GM12878 (cell line): ENCODE results near the gene ODC1.

Experiments
- BMI1 ChIP-seq: fragments of 450-650 bp; IDR thresholded peaks from 2 replicates; pipeline ENCODE4 v1.6.1; 2016; ENCODE audit warnings: mild to moderate bottlenecking, moderate library complexity, borderline replicate concordance
- EZH2 ChIP-seq: IDR thresholded peaks from 2 replicates; pipeline ENCODE4 v1.6.1; 2012; ENCODE audit warnings: low read depth, mild to moderate bottlenecking, control low read depth, inconsistent platforms, low read length, borderline replicate concordance; ENCODE audit not compliant: control insufficient read depth
- POLR2A ChIP-seq: IDR thresholded peaks from 2 replicates; pipeline ENCODE4 v1.6.1; 2011; ENCODE audit warnings: low read depth, mild to moderate bottlenecking, low read length
- POLR2AphosphoS5 ChIP-seq: IDR thresholded peaks from 2 replicates; pipeline ENCODE4 v1.6.1; 2011; ENCODE audit warnings: mild to moderate bottlenecking, low read length, inconsistent platforms
- TAF1 ChIP-seq: IDR thresholded peaks from 2 replicates; pipeline ENCODE4 v1.6.1; 2011; ENCODE audit warnings: mild to moderate bottlenecking, low read depth, low read length, borderline replicate concordance
- TCF12 ChIP-seq: IDR thresholded peaks from 2 replicates; pipeline ENCODE4 v1.6.1; 2011; ENCODE audit warnings: low read depth, mild to moderate bottlenecking, low read length
- ZBED1 ChIP-seq: IDR thresholded peaks from 2 replicates; pipeline ENCODE4 v1.6.1; 2016; ENCODE audit warnings: borderline replicate concordance
- ZBTB33 ChIP-seq: fragments of 450-650 bp; IDR thresholded peaks from 2 replicates; pipeline ENCODE4 v1.6.1; 2017; ENCODE audit warnings: mild to moderate bottlenecking
- TF ChIP-seq, protein P1 (sequence below), 3 experiments: IDR thresholded peaks in 2 of 3; conservative IDR thresholded peaks in 1 of 3; 2 replicates each; pipeline ENCODE4 v1.5.1; 2011; ENCODE audit warnings: low read depth in 3 of 3, low read length in 3 of 3, mild to moderate bottlenecking in 3 of 3, control low read depth in 2 of 3, moderate library complexity in 2 of 3, inconsistent platforms in 1 of 3, mixed read lengths in 1 of 3; ENCODE audit not compliant: control insufficient read depth in 2 of 3, insufficient read depth in 1 of 3; ENCODE audit errors: extremely low read depth in 1 of 3
- TF ChIP-seq, protein P2 (sequence below): fragments of 450-650 bp; formaldehyde crosslinking; IDR thresholded peaks from 2 replicates; pipeline ENCODE4 v1.5.0; 2022; ENCODE audit warnings: mild to moderate bottlenecking, missing genetic modification characterization

DNA sequence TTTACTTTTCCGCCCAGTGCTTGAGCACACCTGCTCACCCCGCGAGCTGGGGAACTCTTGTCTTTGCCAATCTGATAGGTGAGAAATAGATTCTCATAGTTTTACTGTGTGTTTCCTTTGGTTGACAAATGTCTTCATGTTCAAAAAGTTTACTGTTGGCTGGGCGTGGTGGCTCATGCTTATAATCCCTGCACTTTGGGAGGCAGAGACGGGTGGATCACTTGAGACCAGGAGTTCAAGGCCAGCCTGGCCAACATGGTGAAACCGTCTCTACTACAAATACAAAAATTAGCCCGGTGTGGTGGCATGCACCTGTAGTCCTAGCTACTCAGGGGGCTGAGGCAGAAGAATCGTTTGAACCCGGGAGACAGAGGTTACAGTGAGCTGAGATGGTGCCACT lies 10.3 kb downstream of the ODC1 start:
- no peak for TF ChIP-seq ZBED1
- TF ChIP-seq, protein P1, sequence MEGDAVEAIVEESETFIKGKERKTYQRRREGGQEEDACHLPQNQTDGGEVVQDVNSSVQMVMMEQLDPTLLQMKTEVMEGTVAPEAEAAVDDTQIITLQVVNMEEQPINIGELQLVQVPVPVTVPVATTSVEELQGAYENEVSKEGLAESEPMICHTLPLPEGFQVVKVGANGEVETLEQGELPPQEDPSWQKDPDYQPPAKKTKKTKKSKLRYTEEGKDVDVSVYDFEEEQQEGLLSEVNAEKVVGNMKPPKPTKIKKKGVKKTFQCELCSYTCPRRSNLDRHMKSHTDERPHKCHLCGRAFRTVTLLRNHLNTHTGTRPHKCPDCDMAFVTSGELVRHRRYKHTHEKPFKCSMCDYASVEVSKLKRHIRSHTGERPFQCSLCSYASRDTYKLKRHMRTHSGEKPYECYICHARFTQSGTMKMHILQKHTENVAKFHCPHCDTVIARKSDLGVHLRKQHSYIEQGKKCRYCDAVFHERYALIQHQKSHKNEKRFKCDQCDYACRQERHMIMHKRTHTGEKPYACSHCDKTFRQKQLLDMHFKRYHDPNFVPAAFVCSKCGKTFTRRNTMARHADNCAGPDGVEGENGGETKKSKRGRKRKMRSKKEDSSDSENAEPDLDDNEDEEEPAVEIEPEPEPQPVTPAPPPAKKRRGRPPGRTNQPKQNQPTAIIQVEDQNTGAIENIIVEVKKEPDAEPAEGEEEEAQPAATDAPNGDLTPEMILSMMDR (IDR thresholded peaks at IDR 0.05 in 2 of 3, conservative IDR thresholded peaks at IDR 0.05 in 1 of 3; ENCODE audit: control insufficient read depth in 2 of 3, extremely low read depth in 1 of 3, insufficient read depth in 1 of 3, low read depth in 3 of 3, low read length in 3 of 3) = no peak
- TF ChIP-seq, protein P2, sequence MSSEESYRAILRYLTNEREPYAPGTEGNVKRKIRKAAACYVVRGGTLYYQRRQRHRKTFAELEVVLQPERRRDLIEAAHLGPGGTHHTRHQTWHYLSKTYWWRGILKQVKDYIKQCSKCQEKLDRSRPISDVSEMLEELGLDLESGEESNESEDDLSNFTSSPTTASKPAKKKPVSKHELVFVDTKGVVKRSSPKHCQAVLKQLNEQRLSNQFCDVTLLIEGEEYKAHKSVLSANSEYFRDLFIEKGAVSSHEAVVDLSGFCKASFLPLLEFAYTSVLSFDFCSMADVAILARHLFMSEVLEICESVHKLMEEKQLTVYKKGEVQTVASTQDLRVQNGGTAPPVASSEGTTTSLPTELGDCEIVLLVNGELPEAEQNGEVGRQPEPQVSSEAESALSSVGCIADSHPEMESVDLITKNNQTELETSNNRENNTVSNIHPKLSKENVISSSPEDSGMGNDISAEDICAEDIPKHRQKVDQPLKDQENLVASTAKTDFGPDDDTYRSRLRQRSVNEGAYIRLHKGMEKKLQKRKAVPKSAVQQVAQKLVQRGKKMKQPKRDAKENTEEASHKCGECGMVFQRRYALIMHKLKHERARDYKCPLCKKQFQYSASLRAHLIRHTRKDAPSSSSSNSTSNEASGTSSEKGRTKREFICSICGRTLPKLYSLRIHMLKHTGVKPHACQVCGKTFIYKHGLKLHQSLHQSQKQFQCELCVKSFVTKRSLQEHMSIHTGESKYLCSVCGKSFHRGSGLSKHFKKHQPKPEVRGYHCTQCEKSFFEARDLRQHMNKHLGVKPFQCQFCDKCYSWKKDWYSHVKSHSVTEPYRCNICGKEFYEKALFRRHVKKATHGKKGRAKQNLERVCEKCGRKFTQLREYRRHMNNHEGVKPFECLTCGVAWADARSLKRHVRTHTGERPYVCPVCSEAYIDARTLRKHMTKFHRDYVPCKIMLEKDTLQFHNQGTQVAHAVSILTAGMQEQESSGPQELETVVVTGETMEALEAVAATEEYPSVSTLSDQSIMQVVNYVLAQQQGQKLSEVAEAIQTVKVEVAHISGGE (CRISPR knock-in tag) = no peak
- no peak for TF ChIP-seq POLR2AphosphoS5
- no peak for TF ChIP-seq BMI1
- TF ChIP-seq ZBTB33 = no peak
- TF ChIP-seq POLR2A = no peak
- no peak for TF ChIP-seq EZH2
- no peak for TF ChIP-seq TAF1
- no peak for TF ChIP-seq TCF12
